ENCODE data around the gene TAB3. TPM values are rescaled to one million over a fixed set of nuclear protein-coding genes. Genes with fewer than 3 reads are reported as not detected.

TAB3 gene
- total RNA-seq, 1 experiment from 2014 or later: 13.5 TPM

GRCh38 chrX:30918480-30918879 lies 29.4 kb upstream of the TAB3 start:
- Histone ChIP-seq H4K8ac (replicated peaks; ENCODE audit: insufficient read length, low read depth, low read length) (no peak overlapping the region), H3K4ac (ENCODE audit: low read depth, low read length) (no peak overlapping the region), H2BK5ac (ENCODE audit: insufficient read length, low read length) (no peak overlapping the region), H2AK5ac (ENCODE audit: insufficient read length, low read length) (no peak overlapping the region), H2BK15ac (ENCODE audit: low read depth, low read length) (no peak overlapping the region), H3K23ac (ENCODE audit: insufficient read length, low read depth, low read length) (no peak overlapping the region), H3T11ph (ENCODE audit: low read length) (no peak overlapping the region), H4K5ac (ENCODE audit: insufficient read length, low read depth, low read length) (no peak overlapping the region), H2BK120ac (ENCODE audit: low read depth, low read length, poor library complexity, severe bottlenecking) (no peak overlapping the region), H3K56ac (ENCODE audit: insufficient read length, low read depth, low read length) (no peak overlapping the region), H3K14ac (ENCODE audit: insufficient read depth, low read length) (no peak overlapping the region), H3K27ac (ENCODE audit: insufficient read length, low read depth, low read length) (no peak overlapping the region), H3K4me1 (ENCODE audit: insufficient read depth, low read length) (no peaks in the 10 kb centered on the region), H3K23me2 (ENCODE audit: insufficient read length, low read depth, low read length, poor library complexity, severe bottlenecking) (no peaks in the 10 kb centered on the region), H4K20me1 (ENCODE audit: control insufficient read depth, insufficient read depth, insufficient read length) (no peaks in the 10 kb centered on the region), H3K9me3 (ENCODE audit: control insufficient read depth, low read depth, low read length) (peaks cover 5% of the 10 kb centered on the region), H3K79me1 (ENCODE audit: insufficient read depth, low read depth, low read length, poor library complexity, severe bottlenecking) (no peaks in the 10 kb centered on the region), H3K27me3 (ENCODE audit: insufficient read depth, low read length) (no peaks in the 10 kb centered on the region), H4K91ac (ENCODE audit: insufficient read length, low read depth, low read length) (no peak overlapping the region), H2BK20ac (ENCODE audit: low read depth, low read length, poor library complexity, severe bottlenecking) (no peak overlapping the region), H3K79me2 (ENCODE audit: insufficient read depth, low read length) (no peaks in the 10 kb centered on the region), H3K9ac (ENCODE audit: extremely low read depth, insufficient read length, low read length) (no peak overlapping the region), H3K18ac (ENCODE audit: insufficient read length, low read depth, low read length) (no peak overlapping the region), H2BK12ac (ENCODE audit: insufficient read length, low read depth, low read length) (no peak overlapping the region), H2AFZ (ENCODE audit: low read length) (no peak overlapping the region), H3K4me2 (ENCODE audit: insufficient read depth, insufficient read length, low read length) (no peak overlapping the region)
- H3K9me3 Mint-ChIP-seq: peaks cover 31 to 44% of the 10 kb centered on the region in 2 experiments
- H3K27ac Mint-ChIP-seq: no peak overlapping the region
- no peak for DNase-seq
- no peak for TF ChIP-seq CTCF (conservative IDR thresholded peaks at IDR 0.05)
- no peak overlapping the region for H3K4me3 Mint-ChIP-seq
- H3K4me1 Mint-ChIP-seq: no peaks in the 10 kb centered on the region
- no CpG with 5 or more reads among the region's 1 CpG for WGBS (ENCODE audit: extremely low coverage, insufficient read length, low lambda C conversion rate)
- peaks cover 1% of the 10 kb centered on the region; the same call in 1 of the 2 replicates for H3K27me3 Mint-ChIP-seq (ENCODE audit: low read depth)
- no peaks in the 10 kb centered on the region for H3K36me3 Mint-ChIP-seq (ENCODE audit: insufficient read depth in 1 of 3, low read depth in 3 of 3)

Data from H9 (cell line).